H4 (cell line): ENCODE data around the gene GINS3. TPM values are rescaled to one million over a fixed set of nuclear protein-coding genes. Genes with fewer than 3 reads are reported as not detected.
"Not testable (repeated sequence)": the region's sequence is repeated elsewhere in the genome, so short reads cannot be mapped to it uniquely, and the experiment has no call there.

Experiments used
- DNase-seq: peaks from one replicate; pipeline ENCODE4 v3.0.0-alpha.2; 2015; ENCODE audit warnings: low spot score
- total RNA-seq: library from RNA; depleted of rRNA; stranded (reverse); fragments of >200 nt; shearing (Covaris generic); gene quantifications from 2 replicates; pipeline ENCODE4 v1.2.3, GENCODE V29; 2014

GINS3 gene
- total RNA-seq, 1 experiment from 2014 or later = 33.9 TPM

GRCh38 chr16:58389724-58390123 is 2.5 kb upstream of the GINS3 start:
- no peak for DNase-seq

GRCh38 chr16:58393138-58393504 is 850 bp downstream of the GINS3 start:
- no peak for DNase-seq

- DNase-seq = not testable (repeated sequence)
Measured at GRCh38 chr16:58396897-58397296, 4.6 kb downstream of the GINS3 start.

GRCh38 chr16:58399718-58400633 is 7.7 kb downstream of the GINS3 start:
- DNase-seq = no peak

GRCh38 chr16:58401305-58401704 is 9.0 kb downstream of the GINS3 start:
- DNase-seq = not testable (repeated sequence)

GRCh38 chr16:58402796-58403195 is 10.5 kb downstream of the GINS3 start:
- DNase-seq = no peak

- DNase-seq = peak; percentile 89
Measured at GRCh38 chr16:58409316-58409973, 17.2 kb downstream of the GINS3 start.

GRCh38 chr16:58411336-58411735 is 19.1 kb downstream of the GINS3 start:
- DNase-seq = no peak

GRCh38 chr16:58411736-58412614 is 19.7 kb downstream of the GINS3 start:
- no peak for DNase-seq

GRCh38 chr16:58412615-58412970 is 20.3 kb downstream of the GINS3 start:
- not testable (repeated sequence) for DNase-seq

GRCh38 chr16:58413359-58413758 is 21.1 kb downstream of the GINS3 start:
- DNase-seq = no peak

- DNase-seq = no peak
Measured at GRCh38 chr16:58415003-58415402, 22.7 kb downstream of the GINS3 start.

- not testable (repeated sequence) for DNase-seq
Measured at GRCh38 chr16:58415961-58416360, 23.7 kb downstream of the GINS3 start.

GRCh38 chr16:58417035-58417434 is 24.8 kb downstream of the GINS3 start:
- no peak for DNase-seq

- DNase-seq = no peak
Measured at GRCh38 chr16:58417600-58417999, 25.3 kb downstream of the GINS3 start.

- no peak for DNase-seq
Measured at GRCh38 chr16:58418026-58418425, 25.8 kb downstream of the GINS3 start.

GRCh38 chr16:58418601-58419000 is 26.3 kb downstream of the GINS3 start:
- DNase-seq = peak; percentile 66

GRCh38 chr16:58419241-58419990 is 27.1 kb downstream of the GINS3 start:
- no peak for DNase-seq

GRCh38 chr16:58421059-58421458 is 28.8 kb downstream of the GINS3 start:
- DNase-seq = peak; percentile 36

- peak; percentile 92 for DNase-seq
Measured at GRCh38 chr16:58421529-58421928, 29.3 kb downstream of the GINS3 start.

GRCh38 chr16:58422809-58423208 is 30.5 kb downstream of the GINS3 start:
- DNase-seq = no peak
